Epithelial cell of umbilical artery (primary cell): Measurements from ENCODE around the gene SYNCRIP. TPM values are rescaled to one million over a fixed set of nuclear protein-coding genes. Genes with fewer than 3 reads are reported as not detected.

Experiments used
- total RNA-seq: library from RNA; depleted of rRNA; stranded (reverse); fragments of >200 nt; gene quantifications from 2 replicates; pipeline ENCODE4 v1.2.3, GENCODE V29; 2014

SYNCRIP gene
- total RNA-seq, result 79.3 and 102 TPM in 2 replicates

GRCh38 chr6:85642774-85643536 lies at the start of gene SYNCRIP:
SYNCRIP (minus strand) TSS chr6:85642886; CDS start chr6:85641439, 1,447 bp downstream.

GRCh38 chr6:85593438-85594196 lies 49.1 kb downstream of the SYNCRIP start, which contains the start of gene SNX14:
SNX14 (minus strand) TSS chr6:85593858; CDS start chr6:85593718, 140 bp downstream.

Other genes starting within 250 kb of the SYNCRIP start
- 115 and 239 TPM in 2 replicates for gene NT5E, start 192.8 kb downstream of the SYNCRIP start, total RNA-seq
- gene SNX14, start 49.0 kb downstream of the SYNCRIP start, total RNA-seq, result 120 and 127 TPM in 2 replicates